Trophoblast cell (in vitro differentiated cells and primary cell): Measurements from ENCODE around the gene SPIN1.

Experiments
- DNase-seq, 2 donors: peaks; one replicate each; pipeline ENCODE4 v3.0.0-alpha.2; 2016
- H2AFZ ChIP-seq: 2 replicates; pipeline ENCODE4 v1.6.1; 2013; ENCODE audit warnings: low read length, moderate library complexity, mild to moderate bottlenecking; ENCODE audit not compliant: insufficient read depth, poor library complexity
- H2AK5ac ChIP-seq: 2 replicates; pipeline ENCODE4 v1.6.1; 2013; ENCODE audit warnings: mild to moderate bottlenecking, low read length
- H2BK120ac ChIP-seq: 2 replicates; pipeline ENCODE4 v1.6.1; 2013; ENCODE audit warnings: low read length, mild to moderate bottlenecking, moderate library complexity; ENCODE audit not compliant: insufficient read depth, poor library complexity
- H2BK12ac ChIP-seq: 2 replicates; pipeline ENCODE4 v1.6.1; 2013; ENCODE audit warnings: mild to moderate bottlenecking, low read length, moderate library complexity
- H2BK5ac ChIP-seq: 2 replicates; pipeline ENCODE4 v1.6.1; 2013; ENCODE audit warnings: low read length, low read depth, moderate library complexity, mild to moderate bottlenecking; ENCODE audit not compliant: poor library complexity
- H3K14ac ChIP-seq: 2 replicates; pipeline ENCODE4 v1.6.1; 2013; ENCODE audit warnings: mild to moderate bottlenecking, low read length
- H3K18ac ChIP-seq: 2 replicates; pipeline ENCODE4 v1.6.1; 2013; ENCODE audit warnings: mild to moderate bottlenecking, low read length
- H3K23ac ChIP-seq: 2 replicates; pipeline ENCODE4 v1.6.1; 2013; ENCODE audit warnings: low read length
- H3K27ac ChIP-seq: 2 replicates; pipeline ENCODE4 v1.5.1; 2013; ENCODE audit warnings: low read depth, mild to moderate bottlenecking, inconsistent platforms, low read length, moderate library complexity
- H3K27me3 ChIP-seq: 2 replicates; pipeline ENCODE4 v1.6.1; 2013; ENCODE audit warnings: inconsistent platforms, mild to moderate bottlenecking, low read length, moderate library complexity; ENCODE audit not compliant: insufficient read depth
- H3K36me3 ChIP-seq, 2 experiments: 1 replicate in 1 of 2; 2 replicates in 1 of 2; pipeline ENCODE4 v1.6.1; 2013; ENCODE audit warnings: low read length in 2 of 2, mild to moderate bottlenecking in 2 of 2, moderate library complexity in 1 of 2; ENCODE audit not compliant: insufficient read depth in 2 of 2, control insufficient read depth in 1 of 2
- H3K4ac ChIP-seq: 2 replicates; pipeline ENCODE4 v1.6.1; 2013; ENCODE audit warnings: low read depth, mild to moderate bottlenecking, low read length, moderate library complexity
- H3K4me1 ChIP-seq, 2 experiments: 1 replicate in 1 of 2; 2 replicates in 1 of 2; pipeline ENCODE4 v1.6.1; 2013; ENCODE audit warnings: low read length in 2 of 2, mild to moderate bottlenecking in 2 of 2, moderate library complexity in 1 of 2; ENCODE audit not compliant: insufficient read depth in 2 of 2, control insufficient read depth in 1 of 2
- H3K4me2 ChIP-seq: 2 replicates; pipeline ENCODE4 v1.6.1; 2013; ENCODE audit warnings: inconsistent platforms, mild to moderate bottlenecking, low read length, moderate library complexity
- H3K4me3 ChIP-seq: 2 replicates; pipeline ENCODE4 v1.5.1; 2013; ENCODE audit warnings: mild to moderate bottlenecking, low read depth, low read length, inconsistent platforms
- H3K79me1 ChIP-seq: one replicate; pipeline ENCODE4 v1.6.1; 2013; ENCODE audit warnings: low read length
- H3K79me2 ChIP-seq: 2 replicates; pipeline ENCODE4 v1.6.1; 2013; ENCODE audit warnings: low read length, mild to moderate bottlenecking; ENCODE audit not compliant: control insufficient read depth, insufficient read depth, poor library complexity
- H3K9ac ChIP-seq: 2 replicates; pipeline ENCODE4 v1.6.1; 2013; ENCODE audit warnings: mild to moderate bottlenecking, low read length
- H3K9me3 ChIP-seq: 2 replicates; pipeline ENCODE4 v1.6.1; 2013; ENCODE audit warnings: low read depth, mild to moderate bottlenecking, control low read depth, inconsistent platforms, low read length; ENCODE audit not compliant: insufficient read depth
- H4K12ac ChIP-seq: 2 replicates; pipeline ENCODE4 v1.6.1; 2013; ENCODE audit warnings: low read depth, mild to moderate bottlenecking, low read length, moderate library complexity
- H4K8ac ChIP-seq: 2 replicates; pipeline ENCODE4 v1.6.1; 2013; ENCODE audit warnings: low read depth, mild to moderate bottlenecking, low read length, moderate library complexity
- H4K91ac ChIP-seq: one replicate; pipeline ENCODE4 v1.6.1; 2013; ENCODE audit warnings: low read depth, mild to moderate bottlenecking, low read length, moderate library complexity
- WGBS: extraction: QIAGEN DNeasy Blood & Tissue Kit; methylation state at CpG from one replicate; pipeline ENCODE4 v1.1.7; 2013; ENCODE audit warnings: missing lambda C conversion rate; ENCODE audit not compliant: insufficient read length, insufficient coverage; ENCODE audit errors: extremely low coverage; 5-methylcytosine and 5-hydroxymethylcytosine counted together

The SPIN1 gene

DNA sequence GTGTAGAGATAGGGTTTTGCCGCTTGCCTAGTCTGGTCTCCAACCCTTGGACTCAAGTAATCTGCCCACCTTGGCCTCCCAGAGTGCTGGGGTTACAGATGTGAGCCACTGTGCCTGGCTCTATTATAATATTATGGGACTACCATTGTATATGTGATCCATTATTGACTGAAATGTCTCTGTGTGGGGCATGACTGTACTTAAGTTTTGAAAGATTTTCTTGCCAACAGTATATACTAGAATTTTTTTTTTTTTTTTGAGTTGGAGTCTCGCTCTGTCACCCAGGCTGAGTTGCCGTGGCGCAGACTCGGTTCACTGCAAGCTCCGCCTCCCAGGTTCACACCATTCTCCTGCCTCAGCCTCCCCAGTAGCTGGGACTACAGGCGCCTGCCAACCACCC lies 17.8 kb downstream of the SPIN1 start:
- Histone ChIP-seq H3K79me1 (no peaks in the 10 kb centered on the region), H3K4me2 (no peak overlapping the region), H3K4me1 (peaks cover 0 to 3% of the 10 kb centered on the region in 2 experiments), H3K27ac (no peak overlapping the region), H3K14ac (no peak overlapping the region), H4K91ac (no peak overlapping the region), H3K18ac (no peak overlapping the region), H2AFZ (no peak overlapping the region), H4K8ac (no peak overlapping the region), H3K36me3 (peaks cover 0 to 3% of the 10 kb centered on the region in 2 experiments), H3K9ac (no peak overlapping the region), H3K23ac (no peak overlapping the region), H2BK5ac (no peak overlapping the region), H3K27me3 (no peaks in the 10 kb centered on the region), H2AK5ac (no peak overlapping the region), H4K12ac (no peak overlapping the region), H2BK120ac (no peak overlapping the region), H3K4me3 (no peak overlapping the region), H3K9me3 (no peaks in the 10 kb centered on the region), H3K79me2 (peaks cover 22% of the 10 kb centered on the region), H3K4ac (peak overlapping the region; percentile 68), H2BK12ac (no peak overlapping the region)
- DNase-seq: no peak
- WGBS: no CpG with 5 or more reads among the region's 7 CpGs

- no peak overlapping the region for H3K4me3 ChIP-seq
- H3K18ac ChIP-seq: no peak overlapping the region
These were observed 23.2 kb downstream of the SPIN1 start for GRCh38 chr9:88411471-88411870.

GRCh38 chr9:88414298-88414697 lies 26.1 kb downstream of the SPIN1 start:
- H3K14ac ChIP-seq: no peak overlapping the region
- H3K36me3 ChIP-seq: peaks cover 10 to 17% of the 10 kb centered on the region in 2 experiments
- H3K9ac ChIP-seq: no peak overlapping the region
- H2AK5ac ChIP-seq: no peak overlapping the region
- H2AFZ ChIP-seq: no peak overlapping the region
- no peak overlapping the region for H4K91ac ChIP-seq
- no peaks in the 10 kb centered on the region for H3K79me1 ChIP-seq
- WGBS: no CpG with 5 or more reads among the region's 2 CpGs
- no peak overlapping the region for H3K23ac ChIP-seq
- no peak overlapping the region for H3K4me2 ChIP-seq
- H2BK5ac ChIP-seq: no peak overlapping the region
- no peak overlapping the region for H4K8ac ChIP-seq
- no peaks in the 10 kb centered on the region for H3K27me3 ChIP-seq
- H3K18ac ChIP-seq: no peak overlapping the region
- H3K4me3 ChIP-seq: no peak overlapping the region
- no peak overlapping the region for H2BK120ac ChIP-seq
- no peak overlapping the region for H4K12ac ChIP-seq
- H3K79me2 ChIP-seq: peaks cover 35% of the 10 kb centered on the region
- DNase-seq: no peak
- peaks cover 9% of the 10 kb centered on the region for H3K9me3 ChIP-seq
- peak overlapping the region; percentile 83 for H3K4ac ChIP-seq
- peaks cover 4 to 6% of the 10 kb centered on the region in 2 experiments for H3K4me1 ChIP-seq
- no peak overlapping the region for H3K27ac ChIP-seq
- H2BK12ac ChIP-seq: no peak overlapping the region

More at GRCh38 chr9:88411471-88411870, 23.2 kb downstream of the SPIN1 start:
- Histone ChIP-seq H3K23ac (no peak overlapping the region), H3K79me1 (no peaks in the 10 kb centered on the region), H2AFZ (no peak overlapping the region), H3K36me3 (peaks cover 6 to 9% of the 10 kb centered on the region in 2 experiments), H2BK12ac (no peak overlapping the region), H2BK5ac (peak overlapping the region; percentile 40), H2BK120ac (no peak overlapping the region), H3K79me2 (peaks cover 32% of the 10 kb centered on the region), H4K91ac (no peak overlapping the region), H3K9me3 (peaks cover 6% of the 10 kb centered on the region), H3K4me1 (peaks cover 0 to 4% of the 10 kb centered on the region in 2 experiments), H3K14ac (no peak overlapping the region), H3K4me2 (no peak overlapping the region), H4K12ac (no peak overlapping the region), H3K27ac (no peak overlapping the region), H3K4ac (peak overlapping the region; percentile 96), H3K9ac (no peak overlapping the region), H3K27me3 (no peaks in the 10 kb centered on the region), H2AK5ac (no peak overlapping the region), H4K8ac (no peak overlapping the region)
- no CpG with 5 or more reads among the region's 4 CpGs for WGBS
- DNase-seq: peak; percentile 54 to 79

GRCh38 chr9:88418025-88418424 lies 29.8 kb downstream of the SPIN1 start:
- H4K12ac ChIP-seq: no peak overlapping the region
- peaks cover 16 to 18% of the 10 kb centered on the region in 2 experiments for H3K36me3 ChIP-seq
- H3K4me3 ChIP-seq: no peak overlapping the region
- H4K91ac ChIP-seq: no peak overlapping the region
- WGBS: no CpG with 5 or more reads among the region's 4 CpGs
- no peak overlapping the region for H3K23ac ChIP-seq
- peaks cover 3 to 4% of the 10 kb centered on the region in 2 experiments for H3K4me1 ChIP-seq
- no peaks in the 10 kb centered on the region for H3K27me3 ChIP-seq
- no peak overlapping the region for H4K8ac ChIP-seq
- peaks cover 27% of the 10 kb centered on the region for H3K79me2 ChIP-seq
- no peak overlapping the region for H3K9ac ChIP-seq
- H3K4ac ChIP-seq: peak overlapping the region; percentile 76
- peak overlapping the region; percentile 30 for H2BK12ac ChIP-seq
- H3K27ac ChIP-seq: no peak overlapping the region
- no peak overlapping the region for H3K4me2 ChIP-seq
- no peak for DNase-seq
- no peak overlapping the region for H3K14ac ChIP-seq
- H3K18ac ChIP-seq: no peak overlapping the region
- H2BK120ac ChIP-seq: no peak overlapping the region
- no peak overlapping the region for H2BK5ac ChIP-seq
- no peak overlapping the region for H2AK5ac ChIP-seq
- H3K79me1 ChIP-seq: no peaks in the 10 kb centered on the region
- no peak overlapping the region for H2AFZ ChIP-seq
- H3K9me3 ChIP-seq: peaks cover 10% of the 10 kb centered on the region
